Stimulated activated CD8-positive, alpha-beta memory T cell treated with anti-CD3 and anti-CD28 coated beads, Interleukin-12 subunit alpha, Interleukin-12 subunit beta, amount 100 ng/mL, for 4 hours (primary cell): ENCODE measurements around the gene SLC25A29.
A peak's percentile ranks its signal among the peaks of the same experiment; 100 is the strongest.
"Not testable (repeated sequence)": the region's sequence is repeated elsewhere in the genome, so short reads cannot be mapped to it uniquely, and the experiment has no call there.

ENCODE experiments used
- DNase-seq: peaks from one replicate; pipeline ENCODE4 v3.0.0-alpha.2; 2020; ENCODE audit warnings: low read depth

SLC25A29 gene

DNA sequence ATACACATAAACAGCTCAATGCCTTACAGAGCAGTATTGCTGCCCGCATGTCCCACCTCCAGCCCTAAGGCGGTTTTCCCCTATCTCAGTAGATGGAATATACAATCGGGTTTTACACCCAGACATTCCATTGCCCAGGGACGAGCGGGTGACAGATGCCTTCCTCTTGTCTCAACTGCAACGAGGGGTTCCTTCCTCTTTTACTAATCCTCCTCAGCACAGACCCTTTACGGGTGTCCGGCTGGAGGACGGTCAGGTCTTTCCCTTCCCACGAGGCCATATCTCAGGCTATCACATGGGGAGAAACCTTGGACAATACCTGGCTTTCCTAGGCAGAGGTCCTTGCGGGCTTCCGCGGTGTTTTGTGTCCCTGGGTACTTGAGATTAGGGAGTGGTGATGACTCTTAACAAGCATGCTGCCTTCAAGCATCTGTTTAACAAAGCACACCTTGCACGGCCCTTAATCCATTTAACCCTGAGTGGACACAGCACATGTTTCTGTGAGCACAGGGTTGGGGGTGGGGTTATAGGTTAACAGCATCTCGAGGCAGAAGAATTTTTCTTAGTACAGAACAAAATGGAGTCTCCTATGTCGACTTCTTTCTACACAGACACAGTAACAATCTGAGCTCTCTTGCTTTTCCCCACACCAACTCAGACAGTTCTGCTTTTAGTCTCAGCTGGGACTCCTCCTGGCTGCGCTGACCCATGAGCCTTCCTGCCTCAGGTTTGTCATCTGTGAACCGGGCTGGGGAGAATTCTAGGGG lies 6.0 kb upstream of the SLC25A29 start:
- DNase-seq, result not testable (repeated sequence)

- no peak for DNase-seq
Observed at GRCh38 chr14:100309028-100309737, 2.9 kb upstream of the SLC25A29 start.

- not testable (repeated sequence) for DNase-seq
Observed at GRCh38 chr14:100308427-100308792, 2.2 kb upstream of the SLC25A29 start.

DNA sequence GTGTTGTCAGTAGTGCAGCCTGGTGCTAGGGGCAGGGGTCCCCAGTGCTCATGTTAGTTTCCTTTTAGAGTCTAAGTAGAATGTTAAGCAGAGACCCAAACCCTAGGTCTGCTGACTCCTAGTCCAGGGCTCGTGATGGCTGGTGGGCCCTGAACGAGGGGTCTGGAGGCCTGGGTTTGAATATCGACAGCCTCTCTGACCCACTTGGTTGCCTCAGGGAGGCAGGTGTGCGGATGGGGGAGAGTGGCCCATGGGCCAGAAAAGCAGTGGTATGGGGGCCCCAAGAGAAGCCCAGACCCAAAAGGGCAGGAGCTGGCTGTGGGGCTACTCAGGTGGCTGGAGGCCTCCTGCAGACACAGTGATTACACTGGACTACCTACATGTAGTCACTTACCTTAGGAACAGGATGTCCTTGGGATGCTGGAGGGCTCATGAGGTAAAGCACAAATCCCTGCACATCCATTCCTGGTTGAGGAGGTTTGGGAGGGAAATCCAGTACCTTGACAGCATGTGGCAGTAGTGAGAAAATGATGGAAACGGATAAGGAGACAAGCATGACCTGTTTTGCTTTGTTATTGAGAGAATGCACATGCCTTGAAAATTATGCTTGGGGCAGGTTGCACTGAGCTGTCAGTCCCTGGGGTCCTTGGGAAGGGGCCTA lies 1.7 kb upstream of the SLC25A29 start:
- no peak for DNase-seq

DNA sequence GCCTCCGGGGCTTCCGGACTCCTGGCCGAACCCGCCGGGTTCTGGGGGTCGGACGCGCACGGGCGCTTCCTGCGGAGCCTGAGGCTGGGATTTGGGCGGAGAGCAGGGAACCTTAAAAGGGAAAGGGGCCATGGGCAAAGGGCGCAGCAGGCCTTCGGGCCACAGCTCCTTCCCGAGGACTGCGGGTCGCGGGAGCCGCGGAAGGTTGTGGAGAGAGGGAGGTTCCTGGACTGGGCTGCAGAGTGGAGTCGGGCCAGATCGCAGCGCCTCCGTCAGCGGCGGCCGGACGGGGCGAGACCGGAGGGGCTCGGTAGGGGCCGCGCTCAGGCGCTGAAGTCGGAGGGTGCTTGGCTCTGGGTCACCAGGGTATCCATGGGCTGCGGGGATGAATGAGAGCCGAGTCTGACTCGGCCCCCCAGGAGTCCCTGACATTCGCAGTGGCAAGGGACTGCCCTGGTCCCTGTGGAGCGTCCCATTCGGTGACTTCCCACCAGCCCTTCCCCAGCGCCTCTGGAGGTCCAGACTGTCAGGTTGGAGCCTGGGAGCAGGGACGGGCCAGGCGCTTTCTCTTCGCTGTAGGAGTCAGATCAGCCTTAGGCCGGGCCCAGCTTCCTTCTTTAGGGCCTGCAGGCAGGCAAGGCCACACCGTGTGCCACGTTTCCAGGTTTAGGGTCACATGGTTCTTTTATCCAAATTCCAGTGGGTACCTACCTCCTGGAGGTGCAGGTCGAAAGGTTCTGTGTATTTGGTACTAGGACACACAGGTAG lies 938 bp upstream of the SLC25A29 start:
- DNase-seq, result no peak

DNA sequence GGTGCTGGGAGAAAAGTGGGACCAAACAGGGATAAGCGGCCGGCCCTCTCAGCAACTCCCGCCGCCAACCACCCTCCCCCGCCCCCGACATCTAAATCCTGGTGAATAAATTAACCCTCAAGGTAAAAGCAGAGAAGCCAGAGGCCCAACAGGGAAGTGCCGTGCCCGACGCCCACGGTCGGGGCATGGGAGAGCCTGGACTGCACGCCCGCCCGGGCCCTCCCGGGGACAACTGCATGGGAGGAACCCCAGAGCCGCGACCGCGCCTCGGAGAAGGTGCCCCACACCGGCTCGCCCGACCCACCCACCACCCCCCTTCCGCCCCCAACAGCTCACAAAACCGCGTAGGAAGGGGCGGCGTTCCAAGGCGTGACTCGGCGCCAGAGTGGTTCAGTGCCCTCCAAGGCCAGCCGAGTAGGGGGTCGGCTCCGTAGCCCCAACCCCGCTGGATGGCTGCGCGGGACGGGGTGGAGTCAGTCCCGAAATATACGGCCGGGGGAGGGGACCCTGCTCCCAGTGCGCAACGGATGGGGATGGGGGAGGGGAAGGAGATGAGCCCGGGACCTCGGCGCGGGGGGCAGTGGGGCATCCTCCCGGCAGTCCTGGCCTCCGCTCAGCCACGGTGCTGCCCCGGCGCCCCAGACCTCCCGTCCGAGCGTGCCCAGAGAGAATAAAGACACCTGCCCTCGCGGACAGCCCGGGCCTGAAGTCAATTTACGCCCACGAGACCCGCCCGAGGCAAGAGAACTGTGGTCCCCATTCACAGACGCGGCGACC lies 732 bp downstream of the SLC25A29 start:
- DNase-seq, result peak; percentile 60

DNA sequence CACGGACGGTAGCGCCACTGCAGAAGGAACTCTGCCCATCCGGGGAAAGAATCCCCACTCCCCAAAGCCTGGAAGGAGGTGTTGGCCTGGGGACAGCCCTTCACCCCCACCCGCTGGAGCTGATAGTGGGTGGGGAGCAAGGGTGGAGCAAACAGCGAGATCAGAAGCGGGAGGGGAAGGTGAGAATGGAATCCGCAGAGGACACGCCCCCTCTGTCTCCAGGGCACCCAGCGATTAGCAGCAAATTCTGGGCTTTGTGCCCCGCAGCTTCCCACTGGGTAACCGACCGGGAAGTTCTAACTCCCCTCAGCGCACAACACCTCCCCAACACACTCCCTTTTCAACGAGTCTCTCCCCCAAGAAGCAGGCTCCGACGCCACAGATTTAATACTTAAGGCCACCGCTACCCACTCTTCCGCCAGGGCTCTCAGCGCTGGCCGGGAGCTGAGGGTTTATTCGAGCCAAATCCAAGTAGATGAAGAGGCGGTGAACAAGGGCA lies 1.4 kb downstream of the SLC25A29 start:
- DNase-seq, result no peak

DNA sequence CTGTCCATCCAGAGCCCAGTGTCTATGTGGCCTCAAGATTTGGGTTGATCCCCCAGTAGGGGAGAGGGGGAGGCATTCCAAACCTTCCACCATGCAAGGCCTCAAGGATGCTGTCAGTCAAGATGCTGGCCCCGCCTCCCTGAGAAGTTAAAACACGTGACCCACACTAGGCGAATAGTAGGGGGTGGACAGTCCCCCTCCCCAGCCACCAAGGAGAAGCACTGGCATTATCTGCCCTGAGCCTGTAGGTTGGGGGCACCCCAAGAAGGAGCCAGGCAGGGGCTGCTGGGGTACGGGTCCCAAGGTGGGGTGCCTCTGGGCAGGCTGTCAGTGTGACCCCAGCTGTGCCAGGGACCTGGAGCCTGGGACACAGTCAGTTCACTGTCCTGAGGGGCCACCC lies 2.3 kb downstream of the SLC25A29 start:
- DNase-seq, result no peak

- DNase-seq, result no peak
Observed at GRCh38 chr14:100303179-100303578, 3.1 kb downstream of the SLC25A29 start.

GRCh38 chr14:100302616-100303015 lies 3.6 kb downstream of the SLC25A29 start:
- no peak for DNase-seq

- DNase-seq, result no peak
Observed at GRCh38 chr14:100299238-100299560, 7.0 kb downstream of the SLC25A29 start.

- no peak for DNase-seq
Observed at GRCh38 chr14:100298551-100299237, 7.5 kb downstream of the SLC25A29 start.

DNA sequence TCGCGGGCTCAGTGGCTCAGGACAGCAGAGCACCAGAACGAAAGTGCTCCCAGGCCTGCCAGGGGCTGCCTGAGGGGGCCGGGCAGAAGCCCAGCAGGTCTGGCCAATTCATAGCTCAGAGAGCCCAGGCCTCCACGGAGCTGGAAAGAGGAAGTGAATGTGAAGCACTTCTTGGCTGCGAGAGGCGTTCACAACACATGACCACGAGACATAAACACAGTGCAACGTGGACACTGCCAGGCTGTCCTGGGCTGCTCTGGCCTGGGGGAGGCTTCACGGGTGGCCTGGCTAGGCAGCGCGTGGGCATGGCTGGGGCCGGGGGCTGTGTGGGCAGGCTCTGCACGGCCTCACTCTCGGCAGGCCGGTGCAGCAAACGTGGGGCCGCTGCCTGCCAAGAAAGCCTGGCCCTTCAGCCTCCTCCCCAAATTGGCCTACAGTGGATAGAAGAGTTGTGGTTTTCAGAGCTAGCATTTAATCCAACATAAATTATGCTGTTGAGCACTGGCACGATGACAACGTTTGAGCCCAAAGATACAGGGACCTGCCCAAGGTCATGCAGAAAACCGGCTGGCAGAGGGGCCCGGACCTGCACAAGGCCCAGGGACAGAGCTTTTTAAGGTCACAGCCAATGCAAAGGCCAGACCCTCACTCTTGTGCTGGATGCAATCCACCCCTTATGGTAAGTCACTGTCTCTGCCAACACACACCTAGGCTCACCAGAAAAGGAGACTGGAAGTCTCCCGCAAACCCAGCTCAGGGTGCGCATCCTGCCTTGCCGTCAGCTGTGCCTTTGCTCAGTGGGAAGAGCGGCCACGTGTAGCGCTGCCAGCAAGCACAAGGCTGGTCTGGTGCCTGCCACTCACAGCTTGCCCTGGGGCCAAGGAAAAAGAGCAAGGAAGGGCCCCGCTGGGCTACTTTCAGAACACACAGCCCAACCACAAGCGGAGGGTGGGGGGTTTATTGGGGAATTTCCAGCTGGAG lies 8.6 kb downstream of the SLC25A29 start:
- no peak for DNase-seq

DNA sequence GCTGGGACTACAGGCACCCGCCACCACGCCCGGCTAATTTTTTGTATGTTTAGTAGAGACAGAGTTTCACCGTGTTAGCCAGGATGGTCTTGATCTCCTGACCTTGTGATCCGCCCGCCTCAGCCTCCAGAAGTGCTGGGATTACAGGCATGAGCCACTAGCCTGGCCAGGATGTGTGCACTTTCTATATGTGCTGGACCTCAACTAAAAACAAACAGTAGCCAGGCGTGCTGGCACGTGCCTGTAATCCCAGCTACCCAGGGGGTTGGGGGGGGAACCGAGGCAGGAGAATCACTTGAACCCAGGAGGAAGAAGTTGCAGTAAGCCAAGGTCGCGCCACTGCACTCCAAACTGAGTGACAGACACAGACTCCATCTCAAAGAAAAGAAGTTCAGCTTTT lies 9.5 kb downstream of the SLC25A29 start:
- DNase-seq, result not testable (repeated sequence)

DNA sequence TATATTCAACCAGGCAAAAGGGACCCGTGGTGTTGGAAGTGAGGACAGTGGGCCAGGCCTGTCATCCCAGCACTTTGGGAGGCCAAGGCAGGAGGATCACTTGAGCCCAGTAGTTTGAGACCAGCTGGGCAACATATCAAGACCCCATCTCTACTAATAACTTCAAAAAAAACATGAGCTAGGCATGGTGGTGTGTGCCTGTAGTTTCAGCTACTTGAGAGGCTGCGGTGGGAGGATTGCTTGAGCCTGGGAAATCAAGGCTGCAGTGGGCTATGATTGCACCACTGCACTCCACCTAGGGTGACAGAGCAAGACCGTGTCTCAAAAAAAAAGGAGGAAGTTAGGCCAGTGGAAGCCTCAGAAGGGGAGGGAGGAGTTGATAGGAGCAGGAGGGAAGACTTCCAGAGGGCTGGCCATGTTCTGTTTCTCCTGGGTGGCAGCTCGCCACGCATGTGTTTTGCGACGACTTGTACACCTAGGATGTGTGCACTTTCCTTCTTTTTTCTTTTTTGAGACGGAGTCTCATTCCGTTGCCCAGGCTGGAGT lies 10.1 kb downstream of the SLC25A29 start:
- DNase-seq, result no peak

DNA sequence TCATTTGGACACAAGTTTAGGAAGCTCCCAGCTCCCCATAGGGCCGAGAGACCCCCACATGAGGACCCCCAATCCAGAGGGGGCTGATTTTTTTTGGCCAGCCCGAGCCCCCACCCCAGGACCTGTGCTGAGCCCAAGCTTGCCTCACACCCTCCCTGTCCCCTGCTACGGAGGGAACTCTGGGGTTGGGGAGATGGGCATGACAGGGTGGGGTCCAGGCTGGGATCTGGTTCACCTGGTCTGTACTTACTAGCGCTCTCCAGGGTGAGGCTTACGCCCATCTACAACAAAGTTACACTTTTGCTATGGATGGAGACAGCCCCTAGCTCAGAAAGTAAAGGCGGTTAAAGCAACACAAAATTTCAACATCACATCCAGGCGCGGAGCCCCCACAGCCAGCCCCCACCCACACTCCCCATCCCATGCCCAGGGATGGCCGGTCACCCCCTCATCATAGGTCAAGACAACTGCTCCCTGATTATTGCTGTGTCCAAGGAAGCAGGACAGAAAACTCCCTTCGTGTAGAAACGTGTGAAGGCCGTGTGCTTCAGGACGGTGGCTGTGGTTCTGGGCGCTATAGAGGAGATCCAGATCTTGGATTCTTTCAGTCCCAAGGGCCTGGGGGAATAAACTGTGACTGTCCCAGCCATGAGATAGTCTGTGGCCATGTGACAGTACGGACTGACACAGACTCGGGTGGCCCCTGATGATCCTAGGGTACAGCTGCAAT lies 10.7 kb downstream of the SLC25A29 start:
- DNase-seq, result no peak

DNA sequence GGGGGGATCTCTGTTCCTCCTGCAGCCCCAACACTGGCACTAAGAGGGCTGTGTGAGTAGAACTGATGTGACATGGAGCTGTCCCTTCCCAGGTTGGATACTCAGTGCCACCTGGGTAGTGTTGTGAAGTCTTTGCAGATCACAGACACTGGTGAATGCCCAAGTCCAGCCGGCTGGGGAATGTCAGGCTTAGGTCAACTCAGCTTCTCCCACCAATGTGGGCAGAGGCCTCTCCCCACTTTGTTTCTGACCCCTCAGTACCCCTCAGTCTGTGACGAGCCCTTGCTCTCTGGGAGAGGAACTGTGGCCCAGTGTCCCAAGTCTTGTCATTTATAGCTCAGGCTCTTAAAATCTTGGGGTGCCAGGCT lies 11.3 kb downstream of the SLC25A29 start:
- DNase-seq, result no peak

DNA sequence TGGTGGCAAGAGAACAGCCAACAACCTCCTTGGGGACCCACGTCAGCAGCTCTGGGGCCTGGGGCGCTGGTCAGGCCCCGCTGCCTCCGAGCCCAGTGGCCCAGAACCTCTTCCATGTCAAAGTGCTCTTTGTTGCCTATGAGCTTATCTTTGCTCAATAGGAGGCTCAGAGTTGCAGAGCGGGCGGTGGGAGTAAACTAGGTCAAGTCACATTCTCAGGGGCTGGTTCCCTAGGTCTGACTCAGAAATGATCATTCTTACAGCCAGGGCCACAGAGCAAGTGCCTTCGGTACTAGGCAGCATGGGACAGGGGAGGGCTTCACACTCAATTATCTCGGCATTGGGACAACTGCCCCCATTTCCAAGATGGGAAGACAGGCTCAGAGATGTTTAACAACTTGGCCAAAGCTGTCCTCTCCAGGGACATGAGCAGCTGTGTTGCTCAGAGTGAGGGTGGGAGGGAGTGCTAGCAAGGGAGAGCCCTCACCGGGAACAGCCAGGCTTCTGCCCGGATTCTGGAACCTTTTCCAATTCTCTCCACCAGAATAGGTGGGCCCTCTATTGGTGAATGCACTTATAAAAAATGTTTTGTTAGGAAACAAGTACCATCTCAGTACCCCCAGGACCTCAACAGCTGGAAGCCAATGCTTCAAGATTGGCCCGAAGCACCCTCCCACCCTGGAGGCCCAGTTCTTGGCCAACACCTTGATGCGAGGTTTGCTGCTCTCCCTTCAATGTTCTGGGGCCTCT lies 11.9 kb downstream of the SLC25A29 start:
- no peak for DNase-seq
